Activated B cell treated with CpG ODN at 0.5 μM for 24 hours (primary cell): Measurements from ENCODE around the gene NPTN. TPM values are rescaled to one million over a fixed set of nuclear protein-coding genes. Genes with fewer than 3 reads are reported as not detected.

Experiments used
- total RNA-seq: library from RNA; stranded (reverse); gene quantifications from 2 replicates; pipeline ENCODE4 v1.2.3, GENCODE V29; 2022

Gene NPTN
- total RNA-seq, 1 donor from 2014 or later: 36.1 TPM

Other genes starting within 250 kb of the NPTN start
- gene REC114, start 190.2 kb downstream of the NPTN start, total RNA-seq: not detected in 2 replicates
- 0.38 TPM in 1 of 2 replicates, not detected in the other for gene CD276, start 51.0 kb upstream of the NPTN start, total RNA-seq
- not detected in 2 replicates for gene INSYN1, start 120.0 kb upstream of the NPTN start, total RNA-seq
- gene TBC1D21, start 240.2 kb upstream of the NPTN start, total RNA-seq: not detected in 2 replicates